HL-60 (cell line): ENCODE measurements around the gene KCTD13.

Experiments used
- CTCF ChIP-seq: IDR thresholded peaks from one replicate; pipeline ENCODE4 v1.5.1; 2011; ENCODE audit warnings: low read length, control low read depth, inconsistent platforms; ENCODE audit not compliant: insufficient read depth
- REST ChIP-seq: IDR thresholded peaks from 2 replicates; pipeline ENCODE4 v1.6.1; 2012; ENCODE audit warnings: low read depth; ENCODE audit not compliant: insufficient replicate concordance
- SPI1 ChIP-seq: IDR thresholded peaks from 2 replicates; pipeline ENCODE4 v1.6.1; 2012; ENCODE audit warnings: low read depth, mild to moderate bottlenecking, borderline replicate concordance

GRCh38 chr16:29876217-29876593 is 49.8 kb downstream of the KCTD13 start:
- TF ChIP-seq CTCF = no peak
- TF ChIP-seq SPI1 = no peak
- TF ChIP-seq REST = no peak
